SK-N-SH (cell line): Measurements from ENCODE around the gene CBFA2T2.

Experiments used
- ELF1 ChIP-seq: IDR thresholded peaks from 2 replicates; pipeline ENCODE4 v1.4.0; 2012
- EP300 ChIP-seq, 2 experiments: IDR thresholded peaks; 2 replicates each; pipeline versions ENCODE4 v1.4.0 to v1.6.1; 2012; ENCODE audit warnings: borderline replicate concordance in 1 of 2, low read depth in 1 of 2, low read length in 1 of 2
- POLR2AphosphoS5 ChIP-seq: IDR thresholded peaks from 2 replicates; pipeline ENCODE4 v1.6.1; 2012; ENCODE audit warnings: low read depth, low read length
- RAD21 ChIP-seq: IDR thresholded peaks from 2 replicates; pipeline ENCODE4 v1.6.1; 2012; ENCODE audit warnings: mild to moderate bottlenecking, low read length
- TF ChIP-seq, protein P1 (sequence below): fragments of 200-600 bp; sonication (generic); IDR thresholded peaks from 2 replicates; pipeline ENCODE4 v1.6.1; 2017; ENCODE audit warnings: antibody characterized with exemption, mild to moderate bottlenecking, moderate library complexity
- TF ChIP-seq, protein P2 (sequence below): IDR thresholded peaks from 2 replicates; pipeline ENCODE4 v1.4.0; 2012; ENCODE audit warnings: low read depth

DNA sequence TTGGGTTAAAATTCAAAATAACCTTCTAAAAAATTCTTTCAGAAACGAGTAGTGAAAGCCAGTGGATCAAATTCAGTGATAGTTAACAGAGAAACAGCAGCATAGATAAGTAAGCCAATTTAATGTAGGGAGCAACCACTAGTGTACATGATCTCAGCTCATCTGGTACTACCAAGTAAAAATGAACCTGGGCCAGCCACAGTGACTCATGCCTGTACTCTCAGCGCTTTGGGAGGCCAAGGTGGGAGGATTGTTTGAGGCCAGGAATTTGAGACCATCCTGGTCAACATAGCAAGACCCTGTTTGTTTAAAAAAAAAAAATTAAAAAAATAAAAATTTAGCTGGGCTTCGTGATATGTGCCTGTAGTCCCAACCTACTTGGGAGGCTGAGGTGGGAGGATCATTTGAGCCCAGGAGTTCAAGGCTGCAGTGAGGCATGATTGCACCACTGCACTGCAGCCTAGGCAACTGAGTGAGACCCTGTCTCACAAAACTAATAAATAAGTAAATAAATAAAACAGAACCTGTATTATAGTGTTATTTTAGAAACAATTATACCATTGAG is 32.4 kb downstream of the CBFA2T2 start:
- TF ChIP-seq, protein P1, sequence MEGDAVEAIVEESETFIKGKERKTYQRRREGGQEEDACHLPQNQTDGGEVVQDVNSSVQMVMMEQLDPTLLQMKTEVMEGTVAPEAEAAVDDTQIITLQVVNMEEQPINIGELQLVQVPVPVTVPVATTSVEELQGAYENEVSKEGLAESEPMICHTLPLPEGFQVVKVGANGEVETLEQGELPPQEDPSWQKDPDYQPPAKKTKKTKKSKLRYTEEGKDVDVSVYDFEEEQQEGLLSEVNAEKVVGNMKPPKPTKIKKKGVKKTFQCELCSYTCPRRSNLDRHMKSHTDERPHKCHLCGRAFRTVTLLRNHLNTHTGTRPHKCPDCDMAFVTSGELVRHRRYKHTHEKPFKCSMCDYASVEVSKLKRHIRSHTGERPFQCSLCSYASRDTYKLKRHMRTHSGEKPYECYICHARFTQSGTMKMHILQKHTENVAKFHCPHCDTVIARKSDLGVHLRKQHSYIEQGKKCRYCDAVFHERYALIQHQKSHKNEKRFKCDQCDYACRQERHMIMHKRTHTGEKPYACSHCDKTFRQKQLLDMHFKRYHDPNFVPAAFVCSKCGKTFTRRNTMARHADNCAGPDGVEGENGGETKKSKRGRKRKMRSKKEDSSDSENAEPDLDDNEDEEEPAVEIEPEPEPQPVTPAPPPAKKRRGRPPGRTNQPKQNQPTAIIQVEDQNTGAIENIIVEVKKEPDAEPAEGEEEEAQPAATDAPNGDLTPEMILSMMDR, result no peak
- TF ChIP-seq ELF1 (no peak), EP300 (IDR thresholded peaks at IDR 0.05; ENCODE audit: borderline replicate concordance in 1 of 2, low read depth in 1 of 2, low read length in 1 of 2) (no peak), POLR2AphosphoS5 (no peak), RAD21 (no peak)
- TF ChIP-seq, protein P2, sequence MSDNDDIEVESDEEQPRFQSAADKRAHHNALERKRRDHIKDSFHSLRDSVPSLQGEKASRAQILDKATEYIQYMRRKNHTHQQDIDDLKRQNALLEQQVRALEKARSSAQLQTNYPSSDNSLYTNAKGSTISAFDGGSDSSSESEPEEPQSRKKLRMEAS, result no peak
